HepG2 (cell line): ENCODE results near the gene PAK1IP1. TPM values are rescaled to one million over a fixed set of nuclear protein-coding genes. Genes with fewer than 3 reads are reported as not detected.
A peak's percentile ranks its signal among the peaks of the same experiment; 100 is the strongest.

Source experiments
- BRCA1 ChIP-seq: sonication (generic); formaldehyde crosslinking; IDR thresholded peaks from 2 replicates; pipeline ENCODE4 v1.4.0; 2020; ENCODE audit warnings: missing genetic modification reagents
- ELK4 ChIP-seq: sonication (generic); formaldehyde crosslinking; IDR thresholded peaks from 2 replicates; pipeline ENCODE4 v1.9.0; 2021; ENCODE audit warnings: missing genetic modification reagents, borderline replicate concordance
- FOSL1 ChIP-seq: sonication (generic); formaldehyde crosslinking; IDR thresholded peaks from 2 replicates; pipeline ENCODE4 v1.9.0; 2021; ENCODE audit warnings: missing genetic modification reagents, borderline replicate concordance
- FOXC1 ChIP-seq: sonication (generic); formaldehyde crosslinking; IDR thresholded peaks from 2 replicates; pipeline ENCODE4 v1.8.0; 2022; ENCODE audit warnings: mild to moderate bottlenecking, missing genetic modification reagents, borderline replicate concordance
- GATAD2A ChIP-seq: IDR thresholded peaks from 2 replicates; pipeline ENCODE4 v1.6.1; 2016
- HES4 ChIP-seq: sonication (generic); formaldehyde crosslinking; IDR thresholded peaks from 2 replicates; pipeline ENCODE4 v1.9.0; 2021; ENCODE audit warnings: mild to moderate bottlenecking, missing genetic modification reagents, borderline replicate concordance
- KLF16 ChIP-seq, 2 experiments: sonication (generic) in 1 of 2; formaldehyde crosslinking in 1 of 2; IDR thresholded peaks; 2 replicates each; pipeline versions ENCODE4 v1.6.1 to v1.8.0; 2016 to 2023; ENCODE audit warnings: missing genetic modification reagents in 2 of 2, missing compliant biosample characterization in 1 of 2
- LRRFIP1 ChIP-seq: sonication (generic); formaldehyde crosslinking; conservative IDR thresholded peaks from 2 replicates; pipeline ENCODE4 v1.4.0; 2020; ENCODE audit warnings: missing genetic modification reagents
- MYC ChIP-seq: sonication (generic); formaldehyde crosslinking; IDR thresholded peaks from 2 replicates; pipeline ENCODE4 v1.9.0; 2021; ENCODE audit warnings: missing genetic modification reagents, borderline replicate concordance
- NR3C1 ChIP-seq: sonication (generic); formaldehyde crosslinking; IDR thresholded peaks from 2 replicates; pipeline ENCODE4 v1.4.0; 2020; ENCODE audit warnings: missing genetic modification reagents
- PAX8 ChIP-seq: sonication (generic); formaldehyde crosslinking; IDR thresholded peaks from 2 replicates; pipeline ENCODE4 v1.8.0; 2022; ENCODE audit warnings: mild to moderate bottlenecking, missing genetic modification reagents, borderline replicate concordance
- PITX1 ChIP-seq: sonication (generic); formaldehyde crosslinking; IDR thresholded peaks from 2 replicates; pipeline ENCODE4 v1.5.1; 2020; ENCODE audit warnings: mild to moderate bottlenecking, missing genetic modification reagents
- RFX1 ChIP-seq: fragments of 450-650 bp; IDR thresholded peaks from 2 replicates; pipeline ENCODE4 v1.6.1; 2017
- RFXANK ChIP-seq: IDR thresholded peaks from 2 replicates; pipeline ENCODE4 v1.6.1; 2016
- SOX13 ChIP-seq, 3 experiments: fragments of 450-650 bp in 1 of 3; sonication (generic) in 1 of 3; formaldehyde crosslinking in 1 of 3; IDR thresholded peaks in 2 of 3; conservative IDR thresholded peaks in 1 of 3; 2 replicates each; pipeline versions ENCODE4 v1.5.0 to v1.6.1; 2016 to 2020; ENCODE audit warnings: antibody characterized with exemption in 1 of 3, mild to moderate bottlenecking in 1 of 3, missing compliant biosample characterization in 1 of 3, missing genetic modification reagents in 1 of 3, moderate library complexity in 1 of 3
- ZFP37 ChIP-seq: sonication (generic); formaldehyde crosslinking; IDR thresholded peaks from 2 replicates; pipeline ENCODE4 v1.4.0; 2020; ENCODE audit warnings: missing genetic modification reagents, borderline replicate concordance
- ZFP82 ChIP-seq: sonication (generic); formaldehyde crosslinking; IDR thresholded peaks from 2 replicates; pipeline ENCODE4 v1.5.1; 2020; ENCODE audit warnings: mild to moderate bottlenecking, missing genetic modification reagents, borderline replicate concordance
- ZGPAT ChIP-seq: IDR thresholded peaks from 2 replicates; pipeline ENCODE4 v1.6.1; 2016; ENCODE audit warnings: mild to moderate bottlenecking
- ZNF20 ChIP-seq: sonication (generic); formaldehyde crosslinking; IDR thresholded peaks from 2 replicates; pipeline ENCODE4 v1.4.0; 2020; ENCODE audit warnings: mild to moderate bottlenecking, moderate library complexity, missing genetic modification reagents
- ZNF225 ChIP-seq: sonication (generic); formaldehyde crosslinking; IDR thresholded peaks from 2 replicates; pipeline ENCODE4 v1.4.0; 2020; ENCODE audit warnings: mild to moderate bottlenecking, missing genetic modification reagents
- ZNF446 ChIP-seq: sonication (generic); formaldehyde crosslinking; IDR thresholded peaks from 2 replicates; pipeline ENCODE4 v1.5.0; 2020; ENCODE audit warnings: mild to moderate bottlenecking, missing genetic modification reagents
- ZNF703 ChIP-seq: sonication (generic); formaldehyde crosslinking; IDR thresholded peaks from 2 replicates; pipeline ENCODE4 v1.5.1; 2020; ENCODE audit warnings: missing genetic modification reagents, mild to moderate bottlenecking, moderate library complexity, borderline replicate concordance
- ZNF761 ChIP-seq: sonication (generic); formaldehyde crosslinking; conservative IDR thresholded peaks from 2 replicates; pipeline ENCODE4 v1.4.0; 2020; ENCODE audit warnings: mild to moderate bottlenecking, missing genetic modification reagents
- polyA plus RNA-seq, 8 experiments: library from polyadenylated mRNA; depleted of rRNA in 3 of 8; stranded (reverse) in 7 of 8; unstranded in 1 of 8; fragments of >200 nt; fragmentation: Illumina TruSeq in 4 of 8; extraction: Trizol in 4 of 8; gene quantifications; 2 replicates each; pipeline versions ENCODE4 v1.2.1 to v1.2.3, GENCODE V29; 2011 to 2016; ENCODE audit warnings: low read depth in 4 of 8, missing spikeins in 1 of 8, mixed read lengths in 1 of 8; ENCODE audit not compliant: insufficient read depth in 1 of 8
- total RNA-seq, 5 experiments: library from RNA; depleted of rRNA; stranded (reverse); fragments of >200 nt; fragmentation: Illumina TruSeq; extraction: Trizol; gene quantifications; 2 replicates each; pipeline ENCODE4 v1.2.3, GENCODE V29; 2016; ENCODE audit warnings: low read depth in 1 of 5

The PAK1IP1 gene
- total and polyA plus RNA-seq, 2 of the 13 experiments (the other 11 are each of a cell fraction or from before 2014, with no cell fraction given) = 23.4 to 66.2 TPM

- TF ChIP-seq ZNF225 (CRISPR knock-in tag) (no peak; the same call in 1 of the 2 replicates), RFX1 (no peak), FOXC1 (CRISPR knock-in tag) (peak; percentile 69; the same call in 1 of the 2 replicates), ZFP82 (CRISPR knock-in tag) (0 out of 2 replicates have a peak, but pooled peaks have one; percentile 17), NR3C1 (no peak), PITX1 (peak; percentile 38; the same call in 1 of the 2 replicates), SOX13 (IDR thresholded peaks at IDR 0.05) (no peak), SOX13 (CRISPR knock-in tag; conservative IDR thresholded peaks at IDR 0.05 in 1 of 2, IDR thresholded peaks at IDR 0.05 in 1 of 2) (no peak; a peak in 1 of 4 replicates), ELK4 (CRISPR knock-in tag) (no peak; the same call in 1 of the 2 replicates), LRRFIP1 (peak; percentile 78; the same call in 1 of the 2 replicates), ZGPAT (CRISPR knock-in tag) (peak; percentile 96), ZNF703 (CRISPR knock-in tag) (no peak; the same call in 1 of the 2 replicates), BRCA1 (CRISPR knock-in tag) (peak; percentile 90; the same call in 1 of the 2 replicates), ZNF761 (CRISPR knock-in tag) (no peak), HES4 (CRISPR knock-in tag) (no peak; the same call in 1 of the 2 replicates), FOSL1 (no peak), ZFP37 (no peak; the same call in 1 of the 2 replicates), ZNF20 (CRISPR knock-in tag) (no peak), KLF16 (CRISPR knock-in tag; IDR thresholded peaks at IDR 0.05) (peak in 1 of 2 experiments; percentile 81; a peak in 2 of 4 replicates), MYC (CRISPR knock-in tag) (peak; percentile 98), RFXANK (CRISPR knock-in tag) (no peak), GATAD2A (CRISPR knock-in tag) (peak; percentile 59), ZNF446 (no peak), PAX8 (no peak)
Measured at GRCh38 chr6:10694302-10695085, at the start of gene PAK1IP1, which contains the start of gene C6orf52 (continued).
